AML-193 (cell line): ENCODE measurements around the gene HHAT.

Experiments used
- DNase-seq, 2 experiments: peaks; one replicate each; lab custom pipeline; 2025; lab: John Stamatoyannopoulos, UW

HHAT gene

DNA sequence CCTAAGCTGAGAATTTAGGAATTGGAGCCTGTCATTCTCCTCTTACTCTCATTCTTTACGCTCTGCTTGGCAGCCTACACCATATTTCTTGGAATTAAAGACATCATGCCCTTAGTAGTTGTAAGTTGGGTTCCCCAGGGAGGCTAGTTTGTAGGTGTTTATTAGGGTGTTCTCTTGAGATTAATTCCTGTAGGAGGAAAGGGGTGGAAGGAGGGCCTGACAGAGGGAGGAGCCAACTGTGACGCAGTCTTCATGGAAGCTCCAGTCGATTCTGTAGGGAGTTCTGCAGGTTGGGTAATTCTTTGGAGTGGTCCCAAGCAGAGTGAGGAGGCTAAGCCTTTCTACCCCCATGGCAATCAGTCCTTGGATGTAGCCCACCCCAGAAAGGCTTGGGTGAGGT lies 111.4 kb downstream of the HHAT start:
- no peak for DNase-seq

DNA sequence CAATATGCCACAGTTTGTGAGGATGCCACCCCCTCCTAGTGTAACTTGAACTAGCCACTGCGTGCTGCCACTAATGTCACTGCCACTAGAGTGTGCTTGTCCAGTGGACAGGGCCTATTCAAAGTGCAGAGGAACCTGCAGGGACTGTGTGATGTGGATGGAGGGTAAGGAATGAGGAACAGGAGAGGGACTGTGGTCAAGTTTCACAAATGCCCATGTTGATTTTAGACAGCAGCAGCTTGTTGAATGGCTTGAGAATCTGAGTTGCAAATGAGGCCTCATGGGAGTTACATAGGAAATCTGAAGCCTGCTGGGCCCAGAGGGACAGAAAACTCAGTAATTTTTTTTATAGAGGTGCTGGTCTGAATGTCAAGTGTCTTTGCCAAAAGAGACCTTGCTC lies 112.3 kb downstream of the HHAT start:
- no peak for DNase-seq

DNA sequence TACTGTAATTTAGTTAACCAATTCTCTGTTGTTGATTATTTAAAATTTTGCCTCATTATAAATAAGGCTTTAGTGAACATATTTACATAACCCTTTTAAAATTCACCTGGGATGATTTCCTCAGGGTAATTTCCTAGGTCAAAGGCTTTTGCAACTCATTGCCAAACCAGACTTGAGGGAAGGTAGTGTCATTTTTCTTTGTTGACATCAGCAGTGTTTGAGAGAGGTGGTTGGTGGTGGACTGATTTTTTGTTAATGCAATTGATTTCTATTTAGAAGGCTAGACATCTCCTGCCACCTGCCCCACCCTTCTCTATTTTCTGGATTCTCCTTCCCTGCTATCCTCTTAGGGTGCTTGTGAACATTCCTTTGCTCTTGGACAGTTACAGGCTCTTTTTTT lies 116.8 kb downstream of the HHAT start:
- no peak for DNase-seq

DNA sequence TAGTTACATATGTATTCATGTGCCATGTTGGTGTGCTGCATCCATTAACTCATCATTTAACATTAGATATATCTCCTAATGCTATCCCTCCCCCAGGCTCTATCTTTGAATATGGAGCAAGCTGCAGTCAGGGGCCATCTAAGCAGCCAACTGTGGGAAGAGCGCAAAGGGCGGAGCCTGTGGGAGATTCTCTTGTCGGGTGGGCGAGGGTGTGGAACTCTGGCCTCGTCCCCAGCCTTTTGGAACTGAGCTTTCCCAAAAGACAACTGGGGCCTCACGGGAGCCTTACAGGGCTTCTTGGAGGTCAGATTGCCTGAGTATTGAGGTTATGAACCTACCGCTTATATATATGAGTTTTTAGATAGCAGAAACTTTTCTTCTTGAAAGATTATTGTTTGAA lies 117.2 kb downstream of the HHAT start:
- DNase-seq: no peak

DNA sequence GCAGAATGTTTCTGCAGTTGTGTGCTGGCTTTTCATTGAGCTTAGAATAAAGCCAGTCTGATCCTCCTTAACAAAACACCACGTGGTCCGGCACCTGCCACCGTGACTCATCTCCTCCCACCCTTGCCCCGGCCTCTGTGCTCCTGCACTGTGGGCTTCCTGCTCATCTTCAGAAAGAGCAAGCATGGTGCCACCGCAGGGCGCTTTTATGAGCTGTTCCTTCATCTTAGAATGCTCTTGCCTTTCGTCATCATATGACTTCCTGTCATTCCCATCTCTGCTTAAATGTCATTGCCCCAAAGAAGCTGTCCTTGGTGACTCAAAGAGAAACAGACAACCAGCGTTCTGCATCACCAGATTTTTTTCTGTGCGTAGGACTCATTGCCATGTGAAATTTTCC lies 117.8 kb downstream of the HHAT start:
- no peak for DNase-seq

DNA sequence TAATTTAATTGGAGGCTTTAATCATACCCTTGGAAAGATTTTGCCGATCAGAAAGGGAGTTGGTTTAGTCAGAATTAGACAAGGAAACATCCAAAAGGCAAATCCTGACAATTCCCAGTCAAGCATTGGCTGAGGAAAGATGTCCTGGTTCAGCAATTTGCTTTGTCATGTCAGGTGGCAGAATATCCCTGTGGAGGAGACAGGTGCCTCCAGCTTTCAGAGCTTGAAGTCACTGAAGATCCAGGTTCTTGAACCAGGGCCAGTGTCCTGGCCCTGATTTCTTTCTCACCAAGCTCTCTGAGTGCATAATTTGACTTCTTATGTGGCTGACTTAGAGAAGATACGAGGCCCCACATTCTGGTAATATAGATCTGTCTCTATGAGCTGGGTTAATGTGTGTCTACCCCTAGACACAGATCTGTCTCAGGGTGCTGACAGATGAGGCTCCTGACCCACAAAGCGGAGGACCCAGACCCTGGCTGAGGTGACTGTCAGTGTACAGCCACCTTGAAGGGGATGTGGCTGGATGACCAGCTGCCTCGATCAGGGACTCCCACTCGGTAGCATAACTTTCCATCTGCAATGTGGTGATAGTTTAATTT lies 118.9 kb downstream of the HHAT start:
- no peak for DNase-seq

DNA sequence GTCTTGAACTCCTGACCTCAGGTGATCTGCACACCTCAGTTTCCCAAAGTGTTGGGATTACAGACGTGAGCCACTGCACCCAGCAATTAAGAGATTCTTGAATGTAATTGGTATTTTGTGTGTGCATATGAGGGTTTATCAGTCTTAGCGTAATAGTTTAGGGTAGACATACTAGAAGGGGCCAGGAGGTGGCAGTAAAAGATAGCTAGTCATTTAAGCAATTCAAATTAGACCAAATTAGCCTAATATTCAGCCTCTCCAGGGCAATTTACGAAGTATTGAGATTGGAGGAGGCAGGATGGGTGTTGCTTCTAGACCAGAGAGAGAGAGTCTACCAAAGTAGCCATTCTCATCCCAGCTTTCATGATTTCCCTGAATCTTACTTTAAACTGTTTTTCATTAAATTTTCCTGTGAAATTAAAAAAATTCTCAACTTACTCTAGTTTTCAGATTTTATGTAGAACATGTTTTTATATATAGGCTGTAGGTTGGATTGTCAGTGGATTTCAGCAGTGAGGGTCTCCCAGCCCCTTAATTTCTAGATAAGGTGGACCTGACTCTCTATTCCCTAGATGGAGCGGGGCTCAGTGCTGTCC lies 119.7 kb downstream of the HHAT start:
- DNase-seq: peak in 1 of 2 experiments; percentile 37

DNA sequence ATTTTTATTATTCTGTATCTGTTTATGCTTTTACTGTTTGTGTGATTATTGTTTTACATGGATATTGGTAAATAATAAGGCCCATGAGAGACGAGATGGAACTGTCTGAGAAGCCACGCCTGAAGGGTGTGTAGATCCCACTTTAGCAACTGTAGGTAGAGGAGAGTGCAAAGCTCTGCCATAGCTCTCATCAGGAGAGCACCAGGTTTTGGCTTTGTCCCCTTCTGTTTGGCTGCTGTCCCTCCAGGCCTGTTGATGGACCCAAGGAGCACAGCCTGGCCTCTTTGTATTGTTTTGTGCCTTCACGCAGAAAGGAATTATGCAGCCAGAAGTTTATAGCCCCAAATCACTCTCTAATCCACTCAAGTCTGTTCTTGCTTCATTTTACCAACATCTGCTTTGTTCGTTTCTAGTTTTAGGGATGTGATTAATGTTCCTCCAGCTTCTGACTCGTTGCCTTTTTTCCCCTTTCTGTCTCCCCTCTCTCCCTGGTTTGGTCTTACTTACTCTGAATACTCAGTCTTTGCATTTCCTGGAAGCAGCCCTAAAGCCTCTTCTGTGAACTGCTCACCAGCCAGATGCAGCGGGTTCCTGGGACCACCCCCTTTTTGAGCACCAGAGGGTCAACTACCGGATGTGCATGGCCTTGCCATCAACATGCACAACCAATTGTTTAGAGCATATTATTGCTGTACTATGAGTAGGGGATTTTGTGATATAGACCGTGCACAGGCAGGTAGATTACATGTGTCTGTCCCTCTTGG lies 127.3 kb downstream of the HHAT start:
- DNase-seq: no peak

DNA sequence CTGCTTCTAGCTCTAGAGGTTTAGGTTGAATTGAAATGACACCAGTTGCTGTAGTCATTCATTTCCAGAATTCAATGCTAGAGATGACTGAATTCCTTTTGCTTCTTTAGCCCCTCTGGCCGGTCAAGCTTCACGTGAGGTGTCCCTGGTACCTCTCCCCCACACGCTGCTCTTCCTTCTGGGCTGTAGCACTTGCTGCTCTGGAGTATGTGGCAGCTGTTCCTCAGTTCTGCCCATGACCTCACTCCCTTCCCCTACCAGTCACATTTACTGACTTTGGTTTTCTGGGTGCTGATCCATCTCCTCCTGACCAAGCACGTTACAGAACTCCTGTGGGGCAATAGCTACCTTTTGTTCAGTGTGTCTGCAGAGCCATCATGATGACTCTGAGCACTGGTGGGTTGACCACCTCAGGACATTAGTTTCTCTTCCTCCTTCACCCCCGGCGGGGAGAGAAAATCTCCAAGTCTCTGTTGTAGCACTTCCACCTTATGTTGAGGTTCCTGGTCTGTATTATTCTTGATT lies 128.1 kb downstream of the HHAT start:
- DNase-seq: no peak

DNA sequence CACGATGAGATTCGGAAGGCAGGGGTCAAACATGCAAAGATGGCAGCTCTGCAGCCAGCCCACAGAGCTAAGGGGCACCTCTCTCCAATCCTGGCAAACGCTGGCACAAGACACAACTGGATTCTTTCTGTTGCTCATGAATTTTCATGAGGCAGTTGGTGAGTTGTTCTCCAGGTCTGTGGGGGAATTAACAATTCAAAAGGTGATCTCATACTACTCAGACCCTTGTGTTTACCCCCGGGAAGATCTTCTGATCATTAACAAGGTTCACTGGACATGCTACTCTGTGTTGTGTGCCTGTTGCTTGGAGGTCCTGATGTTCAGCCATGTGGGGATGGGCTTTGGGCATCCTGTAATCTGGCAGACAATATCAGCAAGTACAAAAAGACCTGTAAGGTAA lies 128.9 kb downstream of the HHAT start:
- DNase-seq: no peak

DNA sequence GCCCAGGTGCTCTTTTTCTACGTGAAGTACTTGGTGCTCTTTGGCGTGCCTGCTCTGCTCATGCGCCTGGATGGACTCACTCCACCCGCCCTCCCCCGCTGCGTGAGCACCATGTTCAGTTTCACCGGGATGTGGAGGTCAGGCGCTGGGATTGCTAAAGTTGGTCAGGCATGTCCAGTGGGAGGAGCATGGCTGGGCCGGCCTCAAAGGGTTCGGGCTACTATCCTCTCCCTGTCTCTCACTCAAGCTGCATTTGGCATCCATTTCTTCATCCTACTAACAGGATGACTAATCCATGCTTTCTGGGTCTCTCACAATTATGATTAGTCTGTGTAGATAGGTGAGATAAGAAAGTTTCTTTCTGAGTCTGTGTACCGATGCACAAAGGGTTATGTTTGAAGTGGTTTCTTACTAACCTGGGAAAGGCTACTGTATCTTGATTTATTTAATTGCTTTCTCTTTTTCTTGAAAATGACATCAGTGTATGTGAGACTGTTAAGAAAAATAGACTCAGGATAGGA lies 135.9 kb downstream of the HHAT start:
- DNase-seq: no peak

DNA sequence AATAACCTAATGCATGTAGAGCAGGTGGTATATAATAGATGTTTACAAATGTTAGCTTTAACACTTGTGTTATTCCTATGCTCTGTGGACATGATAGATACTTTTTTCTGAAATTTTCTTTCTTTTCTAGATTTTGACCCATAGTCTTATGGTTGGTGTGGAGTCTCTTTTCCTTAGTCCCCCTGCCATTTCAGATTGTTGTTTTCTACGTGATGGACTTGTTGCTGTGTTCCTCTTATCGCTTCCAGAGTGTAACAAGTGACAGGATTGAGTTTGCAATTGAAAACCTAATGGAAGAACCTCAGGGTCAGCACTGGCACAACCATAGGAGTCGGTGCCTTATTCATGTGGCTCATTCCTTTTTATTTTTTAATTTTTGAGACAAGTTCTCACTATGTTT lies 136.4 kb downstream of the HHAT start:
- DNase-seq: no peak

DNA sequence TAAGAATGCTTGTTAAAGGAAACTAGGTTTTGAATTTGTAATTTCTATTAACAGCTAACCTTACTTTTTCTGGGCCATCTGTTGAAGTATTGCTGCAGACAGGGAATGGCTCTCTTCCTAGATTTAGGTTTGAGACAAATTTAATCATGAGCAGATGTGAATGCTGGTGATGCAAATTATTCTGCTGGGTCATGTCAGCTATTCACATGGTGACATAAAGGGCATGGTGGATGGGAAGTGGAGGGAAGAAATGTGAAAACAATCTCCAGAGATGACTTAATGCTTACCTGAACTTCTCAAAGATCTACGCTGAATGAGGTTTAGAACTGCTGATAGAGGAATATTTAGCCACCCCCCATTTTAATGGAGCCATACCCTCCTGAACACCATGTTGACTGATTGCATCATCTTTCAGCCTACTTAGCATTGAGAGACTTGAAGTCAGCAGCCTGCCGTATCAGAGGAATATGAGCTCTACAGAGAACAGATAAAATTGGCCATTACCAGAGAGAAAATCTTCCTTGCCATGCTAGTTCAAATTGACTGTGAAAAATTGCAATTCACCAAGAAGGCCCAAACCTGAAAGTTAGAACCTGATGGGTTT lies 138.8 kb downstream of the HHAT start:
- no peak for DNase-seq

DNA sequence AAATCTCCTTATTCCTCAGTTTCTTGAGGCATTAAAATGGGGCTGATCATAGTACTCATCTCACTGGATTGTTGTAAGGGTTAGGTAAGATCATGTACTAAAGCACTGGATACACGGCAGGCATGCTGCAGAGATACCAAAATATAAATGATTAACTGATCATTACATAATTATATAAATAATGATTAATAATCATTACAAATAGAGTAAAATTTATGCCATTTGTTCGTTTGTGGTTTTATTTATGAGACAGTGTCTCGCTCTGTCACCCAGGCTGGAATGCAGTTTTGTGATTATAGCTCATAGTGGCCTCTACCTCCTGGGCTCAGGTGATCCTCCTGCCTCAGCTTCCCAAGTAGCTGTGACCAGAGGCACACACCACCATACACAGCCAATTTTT lies 140.7 kb downstream of the HHAT start:
- no peak for DNase-seq

DNA sequence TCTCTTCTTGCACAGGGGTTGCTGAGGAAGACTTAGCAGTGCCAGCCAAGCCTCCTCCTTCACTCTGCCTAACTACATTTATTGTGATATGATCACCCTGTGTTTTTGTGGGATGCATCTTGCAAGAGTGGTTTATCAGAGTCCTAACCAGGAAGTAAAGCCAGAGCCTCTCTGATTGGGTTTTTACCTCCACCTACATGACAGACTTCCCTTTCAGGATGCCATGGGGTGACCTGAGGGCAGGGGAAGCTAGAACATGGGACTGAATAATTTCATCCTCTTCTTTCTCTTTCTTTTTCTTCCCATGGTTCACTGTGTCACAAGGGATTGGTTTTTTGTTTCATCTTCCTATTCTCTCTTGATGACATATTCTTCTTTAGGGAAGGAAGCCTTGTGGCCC lies 146.6 kb downstream of the HHAT start:
- DNase-seq: no peak

DNA sequence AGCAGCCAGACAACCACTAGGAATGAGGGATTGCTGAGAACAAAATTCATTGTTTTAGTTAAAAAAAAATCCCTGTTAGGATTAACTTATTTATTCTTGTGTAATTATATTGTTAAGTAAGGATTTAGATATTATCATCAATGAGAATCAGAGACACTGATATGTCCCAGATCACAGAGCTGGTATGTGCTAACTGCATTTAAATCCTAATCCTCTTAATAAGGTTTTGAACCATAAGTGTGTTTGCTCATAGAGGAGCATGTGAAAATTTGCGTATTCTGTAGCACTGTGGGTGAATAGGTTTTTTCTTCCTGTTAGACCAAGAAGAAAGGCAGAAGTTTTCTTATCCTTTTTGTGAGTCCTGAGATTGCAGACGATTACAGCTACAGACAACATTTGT lies 147.1 kb downstream of the HHAT start:
- DNase-seq: no peak

DNA sequence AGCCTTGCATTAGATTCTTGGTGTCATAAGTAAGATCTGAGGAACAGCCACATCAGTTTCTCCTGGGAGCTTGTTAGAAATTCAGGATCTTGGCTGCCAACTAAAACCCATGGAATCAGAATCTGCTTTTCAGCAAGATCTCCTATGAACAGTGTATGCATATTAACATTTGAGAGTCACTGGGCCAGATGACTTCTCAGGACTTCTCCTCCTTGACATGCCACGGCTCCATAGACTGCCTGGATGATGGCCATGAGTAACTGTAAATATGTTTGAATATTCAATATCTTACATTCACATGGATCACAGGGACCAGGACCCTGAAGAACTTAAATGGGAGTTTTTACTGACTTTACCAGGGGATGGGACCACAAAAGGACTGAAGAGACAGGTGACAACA lies 148.0 kb downstream of the HHAT start:
- DNase-seq: no peak

DNA sequence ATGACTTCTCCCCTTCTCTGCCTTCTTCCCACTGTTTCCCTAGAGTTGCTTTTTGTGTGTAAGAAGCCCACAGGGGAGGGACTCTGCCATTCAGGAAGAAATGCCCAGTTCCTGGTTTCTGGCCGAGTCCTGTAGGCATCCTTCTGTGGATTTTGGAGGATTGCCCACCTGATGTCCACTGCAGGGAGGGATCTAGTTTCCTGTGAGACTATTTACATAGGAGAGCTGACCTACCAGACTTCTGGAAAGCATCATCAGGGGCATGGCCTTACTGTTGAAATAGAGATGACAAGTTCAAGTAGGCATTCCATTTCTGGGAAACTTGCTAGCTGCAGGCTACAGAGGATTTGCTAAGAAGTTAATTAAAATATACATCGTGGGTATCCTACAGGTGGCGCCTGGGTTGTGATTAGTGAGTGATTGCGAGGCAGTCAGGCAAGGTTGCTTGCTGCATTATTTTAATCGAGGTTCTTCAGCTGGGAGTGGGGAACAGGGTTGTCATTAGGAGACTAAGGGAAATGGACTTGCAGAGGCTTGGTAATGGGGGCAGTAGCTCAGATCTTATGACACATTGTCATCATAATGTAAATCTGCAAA lies 148.7 kb downstream of the HHAT start:
- no peak for DNase-seq

DNA sequence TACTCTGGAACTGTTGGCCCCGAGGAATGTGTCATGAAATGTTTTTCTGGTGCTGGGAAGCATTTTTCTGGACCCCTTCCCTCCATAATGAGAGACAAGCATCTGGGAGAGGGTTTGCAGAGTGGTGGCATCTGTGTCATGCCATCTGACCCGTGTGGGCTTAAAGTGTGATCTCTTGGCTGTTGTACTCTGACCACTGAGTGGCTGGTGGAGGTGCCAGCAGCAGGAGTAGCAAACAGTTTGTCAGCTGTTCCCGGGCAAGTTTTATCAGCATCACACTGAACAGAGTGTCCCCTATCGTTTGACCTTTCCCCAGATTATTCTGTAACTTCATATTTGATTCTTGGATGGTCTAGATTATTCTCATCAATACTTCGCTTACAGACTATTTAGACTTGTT lies 150.1 kb downstream of the HHAT start:
- DNase-seq: no peak

DNA sequence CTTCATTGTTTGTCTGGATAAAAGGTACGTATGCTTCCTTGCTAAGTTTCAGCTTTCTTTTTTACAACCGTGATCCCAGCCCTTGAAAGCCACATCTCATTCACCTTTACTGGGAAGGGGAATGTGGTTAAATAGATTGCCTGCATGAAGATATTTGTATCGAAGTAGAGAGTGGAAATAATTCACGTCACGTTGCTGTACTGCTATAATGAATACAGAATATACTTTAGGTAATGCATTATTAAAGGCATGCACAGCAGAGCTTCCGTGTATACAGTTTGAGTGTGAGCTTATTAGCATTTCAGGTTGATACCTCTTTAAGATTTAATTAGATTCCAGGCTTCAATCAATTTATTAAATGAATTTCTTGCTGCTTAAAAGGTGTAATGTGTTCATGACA lies 153.8 kb downstream of the HHAT start:
- no peak for DNase-seq

DNA sequence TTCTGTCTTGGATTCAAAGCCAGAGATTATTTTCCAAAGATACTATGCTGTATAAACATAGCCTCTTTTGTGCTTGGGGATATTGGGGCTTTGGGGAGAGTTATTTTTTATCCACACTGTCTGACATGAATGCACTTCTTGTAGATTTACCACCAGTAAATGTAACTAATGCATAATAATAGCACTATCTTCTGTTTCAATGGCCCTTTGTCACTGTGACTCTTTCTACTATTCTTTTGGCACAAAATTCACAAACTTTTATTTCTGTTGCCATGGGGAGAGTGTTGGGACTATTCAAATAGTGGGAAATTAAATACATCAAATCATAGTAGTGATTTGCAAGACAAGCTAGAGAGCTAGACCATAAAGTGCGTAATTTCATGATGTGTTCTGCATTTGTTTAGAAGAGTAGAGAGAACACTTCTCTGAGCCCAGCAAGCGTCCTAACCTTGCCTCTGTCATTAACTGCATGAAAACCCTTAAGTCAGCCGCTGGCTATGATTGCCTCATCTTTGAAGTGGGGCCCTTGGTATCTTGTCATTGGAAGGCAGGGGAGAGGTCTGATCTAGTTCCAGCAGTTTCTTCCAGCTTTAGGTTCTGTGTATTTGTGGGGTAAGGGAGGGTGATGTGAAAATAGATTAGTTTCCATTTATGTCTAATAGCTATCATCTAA lies 154.4 kb downstream of the HHAT start:
- no peak for DNase-seq

DNA sequence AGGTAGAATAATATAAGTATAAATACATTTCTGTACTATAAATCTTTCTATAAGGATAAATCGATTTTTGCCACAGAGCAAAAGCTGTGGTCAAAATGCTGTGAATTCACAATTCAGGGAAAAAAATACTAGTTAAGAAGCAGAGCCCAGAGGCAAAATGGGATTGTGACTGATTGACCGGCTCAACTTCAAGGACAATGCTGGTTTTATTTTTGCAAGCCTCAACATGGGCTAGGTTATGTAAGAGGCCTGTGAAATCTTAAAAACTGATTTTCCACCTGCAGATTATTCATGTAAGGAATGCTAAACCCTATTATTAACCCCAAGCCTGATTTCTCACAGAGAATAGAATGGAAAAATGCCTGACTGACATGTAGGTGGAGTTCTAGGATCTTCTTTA lies 155.1 kb downstream of the HHAT start:
- no peak for DNase-seq
